PC-3 (cell line): Measurements from ENCODE around the gene BAZ2B. TPM values are rescaled to one million over a fixed set of nuclear protein-coding genes. Genes with fewer than 3 reads are reported as not detected.

Source experiments
- ATAC-seq: fragments of 200-7000 bp; cut with Tn5 transposase; 2 replicates; pipeline ENCODE4 v1.9.1; 2020; ENCODE audit warnings: mild to moderate bottlenecking, moderate library complexity
- BruUV-seq: library from RNA; stranded (reverse); fragments of 400-500 nt; replicated peaks from 2 replicates; lab custom pipeline; 2021; lab: Mats Ljungman, UMichigan
- CTCF ChIA-PET: fragments of 300-600 bp; sonication (Branson Sonifier 250); formaldehyde crosslinking; loops from one replicate; lab custom pipeline; 2022; ENCODE audit warnings: antibody characterized with exemption; lab: Charles Lee
- POLR2A ChIA-PET: fragments of 300-600 bp; sonication (Branson Sonifier 250); formaldehyde crosslinking; loops from one replicate; lab custom pipeline; 2022; ENCODE audit warnings: antibody characterized with exemption; ENCODE audit not compliant: unreplicated experiment; lab: Charles Lee
- DNase-seq: peaks from one replicate; pipeline ENCODE4 v3.0.0-alpha.2; 2015
- H2AFZ ChIP-seq: fragments of 300-600 bp; sonication (generic); 2 replicates; pipeline ENCODE4 v1.6.0; 2016; ENCODE audit warnings: antibody characterized with exemption, low read length
- H3F3A ChIP-seq: fragments of 300-600 bp; sonication (generic); one replicate; pipeline ENCODE4 v1.6.0; 2017; ENCODE audit warnings: antibody characterized with exemption, low read length, control low read depth, mild to moderate bottlenecking; ENCODE audit not compliant: unreplicated experiment
- H3K27ac ChIP-seq: fragments of 300-600 bp; sonication (generic); 2 replicates; pipeline ENCODE4 v1.5.1; 2016; ENCODE audit warnings: mild to moderate bottlenecking, low read length
- H3K27me3 ChIP-seq: fragments of 300-600 bp; sonication (generic); 2 replicates; pipeline ENCODE4 v1.6.1; 2016; ENCODE audit warnings: low read length, mixed read lengths
- H3K36me3 ChIP-seq: fragments of 300-600 bp; sonication (generic); 2 replicates; pipeline ENCODE4 v1.6.1; 2016; ENCODE audit warnings: low read depth, mixed run types, low read length, mixed read lengths
- H3K4me1 ChIP-seq: fragments of 300-600 bp; sonication (generic); 2 replicates; pipeline ENCODE4 v1.5.1; 2016; ENCODE audit warnings: low read length; ENCODE audit not compliant: insufficient read depth
- H3K4me2 ChIP-seq: fragments of 300-600 bp; sonication (generic); 2 replicates; pipeline ENCODE4 v1.6.0; 2016; ENCODE audit warnings: low read length
- H3K4me3 ChIP-seq: fragments of 300-600 bp; sonication (generic); 2 replicates; pipeline ENCODE4 v1.5.1; 2016; ENCODE audit warnings: mild to moderate bottlenecking, low read length, mixed read lengths
- H3K79me2 ChIP-seq: fragments of 300-600 bp; sonication (generic); 2 replicates; pipeline ENCODE4 v1.6.1; 2017; ENCODE audit warnings: low read length, mixed read lengths
- H3K9ac ChIP-seq: fragments of 300-600 bp; sonication (generic); 2 replicates; pipeline ENCODE4 v1.6.0; 2016; ENCODE audit warnings: mild to moderate bottlenecking, low read length
- H3K9me2 ChIP-seq: fragments of 300-600 bp; sonication (generic); replicated peaks from 2 replicates; pipeline ENCODE4 v1.6.1; 2016; ENCODE audit warnings: mixed run types, low read length, mixed read lengths
- H3K9me3 ChIP-seq: fragments of 300-600 bp; sonication (generic); 2 replicates; pipeline ENCODE4 v1.6.1; 2016; ENCODE audit warnings: low read length, mixed read lengths
- H4K20me1 ChIP-seq: fragments of 300-600 bp; sonication (generic); 2 replicates; pipeline ENCODE4 v1.6.1; 2016; ENCODE audit warnings: low read length, mixed read lengths
- CTCF ChIP-seq: fragments of 300-600 bp; sonication (generic); conservative IDR thresholded peaks from 2 replicates; pipeline ENCODE4 v1.5.1; 2017; ENCODE audit warnings: antibody characterized with exemption, low read depth, mild to moderate bottlenecking, low read length
- EZH2 ChIP-seq: fragments of 300-600 bp; sonication (generic); IDR thresholded peaks from one replicate; pipeline ENCODE4 v1.6.1; 2017; ENCODE audit warnings: antibody characterized with exemption, mild to moderate bottlenecking, low read length; ENCODE audit not compliant: unreplicated experiment
- EZH2phosphoT487 ChIP-seq: fragments of 300-600 bp; sonication (generic); IDR thresholded peaks from 2 replicates; pipeline ENCODE4 v1.6.1; 2018; ENCODE audit warnings: mild to moderate bottlenecking, antibody characterized with exemption, low read length, borderline replicate concordance
- intact Hi-C: fragments of 100-400 bp; cut with micrococcal nuclease; formaldehyde crosslinking; loops from 2 replicates; pipeline ENCODE4 v1.9.0; 2023
- total RNA-seq: library from RNA; depleted of rRNA; stranded (reverse); fragments of >200 nt; gene quantifications from 2 replicates; pipeline ENCODE4 v1.2.3, GENCODE V29; 2014

BAZ2B gene
- total RNA-seq, 1 experiment from 2014 or later: 19.6 TPM

GRCh38 chr2:159546039-159546438 is 70.3 kb downstream of the BAZ2B start:
- DNase-seq (no peak), ATAC-seq (no peak)
- POLR2A ChIA-PET: no interaction called here
- 0 out of 2 replicates have a peak, but pooled peaks cover 4% of the 10 kb centered on the region for H3K4me1 ChIP-seq
- no peaks in the 10 kb centered on the region for H3F3A ChIP-seq
- 0 out of 2 replicates have a peak, but pooled peaks cover 3% of the 10 kb centered on the region for H3K9me3 ChIP-seq
- H3K79me2 ChIP-seq: no peaks in the 10 kb centered on the region
- no peaks in the 10 kb centered on the region for H3K27me3 ChIP-seq
- no peak overlapping the region for H3K4me2 ChIP-seq
- H3K9ac ChIP-seq: no peak overlapping the region
- no peak overlapping the region for H2AFZ ChIP-seq
- H3K27ac ChIP-seq: no peak overlapping the region
- peaks cover 6% of the 10 kb centered on the region; the same call in 1 of the 2 replicates for H3K36me3 ChIP-seq
- no peaks in the 10 kb centered on the region for H3K9me2 ChIP-seq
- intact Hi-C loops: no loop called here
- CTCF ChIA-PET: no interaction called here
- H3K4me3 ChIP-seq: no peak overlapping the region
- no TSS peak for BruUV-seq
- TF ChIP-seq EZH2phosphoT487 (no peak), CTCF (no peak), EZH2 (no peak)
- H4K20me1 ChIP-seq: no peaks in the 10 kb centered on the region

- H3K4me1 ChIP-seq: 0 out of 2 replicates have a peak, but pooled peaks cover 4% of the 10 kb centered on the region
- intact Hi-C loops: no loop called here
- no peaks in the 10 kb centered on the region for H3K9me2 ChIP-seq
- no peak overlapping the region for H3K4me2 ChIP-seq
- 0 out of 2 replicates have a peak, but pooled peaks cover 3% of the 10 kb centered on the region for H3K9me3 ChIP-seq
- ATAC-seq (no peak), DNase-seq (no peak)
- H3K9ac ChIP-seq: no peak overlapping the region
- TF ChIP-seq EZH2phosphoT487 (no peak), EZH2 (no peak), CTCF (no peak)
- no TSS peak for BruUV-seq
- ChIA-PET POLR2A (no interaction called here), CTCF (no interaction called here)
- no peaks in the 10 kb centered on the region for H3K27me3 ChIP-seq
- no peaks in the 10 kb centered on the region for H4K20me1 ChIP-seq
- peaks cover 6% of the 10 kb centered on the region; the same call in 1 of the 2 replicates for H3K36me3 ChIP-seq
- H3K79me2 ChIP-seq: no peaks in the 10 kb centered on the region
- H3K27ac ChIP-seq: no peak overlapping the region
- no peaks in the 10 kb centered on the region for H3F3A ChIP-seq
- H2AFZ ChIP-seq: no peak overlapping the region
- no peak overlapping the region for H3K4me3 ChIP-seq
Observed at GRCh38 chr2:159545085-159545484, 71.3 kb downstream of the BAZ2B start.

GRCh38 chr2:159542101-159542500 is 74.2 kb downstream of the BAZ2B start:
- H3K79me2 ChIP-seq: no peaks in the 10 kb centered on the region
- 0 out of 2 replicates have a peak, but pooled peaks cover 3% of the 10 kb centered on the region for H3K9me3 ChIP-seq
- ChIA-PET CTCF (no interaction called here), POLR2A (no interaction called here)
- no peak for ATAC-seq
- H3K4me2 ChIP-seq: no peak overlapping the region
- H3K4me1 ChIP-seq: no peaks in the 10 kb centered on the region
- H3F3A ChIP-seq: no peaks in the 10 kb centered on the region
- no peaks in the 10 kb centered on the region for H4K20me1 ChIP-seq
- TF ChIP-seq EZH2phosphoT487 (no peak), CTCF (no peak), EZH2 (no peak)
- intact Hi-C loops: no loop called here
- H2AFZ ChIP-seq: no peak overlapping the region
- peaks cover 6% of the 10 kb centered on the region; the same call in 1 of the 2 replicates for H3K36me3 ChIP-seq
- no peak for DNase-seq
- BruUV-seq: no TSS peak
- no peak overlapping the region for H3K4me3 ChIP-seq
- no peaks in the 10 kb centered on the region for H3K9me2 ChIP-seq
- no peaks in the 10 kb centered on the region for H3K27me3 ChIP-seq
- no peak overlapping the region for H3K9ac ChIP-seq
- H3K27ac ChIP-seq: no peak overlapping the region
